PC-3 (cell line): ENCODE data around the gene CST5.

ENCODE experiments used
- EZH2 ChIP-seq: fragments of 300-600 bp; sonication (generic); IDR thresholded peaks from one replicate; pipeline ENCODE4 v1.6.1; 2017; ENCODE audit warnings: antibody characterized with exemption, mild to moderate bottlenecking, low read length; ENCODE audit not compliant: unreplicated experiment
- EZH2phosphoT487 ChIP-seq: fragments of 300-600 bp; sonication (generic); IDR thresholded peaks from 2 replicates; pipeline ENCODE4 v1.6.1; 2018; ENCODE audit warnings: mild to moderate bottlenecking, antibody characterized with exemption, low read length, borderline replicate concordance
- TF ChIP-seq, protein P1 (sequence below): fragments of 300-600 bp; sonication (generic); conservative IDR thresholded peaks from 2 replicates; pipeline ENCODE4 v1.5.1; 2017; ENCODE audit warnings: antibody characterized with exemption, low read depth, mild to moderate bottlenecking, low read length

- TF ChIP-seq, protein P1, sequence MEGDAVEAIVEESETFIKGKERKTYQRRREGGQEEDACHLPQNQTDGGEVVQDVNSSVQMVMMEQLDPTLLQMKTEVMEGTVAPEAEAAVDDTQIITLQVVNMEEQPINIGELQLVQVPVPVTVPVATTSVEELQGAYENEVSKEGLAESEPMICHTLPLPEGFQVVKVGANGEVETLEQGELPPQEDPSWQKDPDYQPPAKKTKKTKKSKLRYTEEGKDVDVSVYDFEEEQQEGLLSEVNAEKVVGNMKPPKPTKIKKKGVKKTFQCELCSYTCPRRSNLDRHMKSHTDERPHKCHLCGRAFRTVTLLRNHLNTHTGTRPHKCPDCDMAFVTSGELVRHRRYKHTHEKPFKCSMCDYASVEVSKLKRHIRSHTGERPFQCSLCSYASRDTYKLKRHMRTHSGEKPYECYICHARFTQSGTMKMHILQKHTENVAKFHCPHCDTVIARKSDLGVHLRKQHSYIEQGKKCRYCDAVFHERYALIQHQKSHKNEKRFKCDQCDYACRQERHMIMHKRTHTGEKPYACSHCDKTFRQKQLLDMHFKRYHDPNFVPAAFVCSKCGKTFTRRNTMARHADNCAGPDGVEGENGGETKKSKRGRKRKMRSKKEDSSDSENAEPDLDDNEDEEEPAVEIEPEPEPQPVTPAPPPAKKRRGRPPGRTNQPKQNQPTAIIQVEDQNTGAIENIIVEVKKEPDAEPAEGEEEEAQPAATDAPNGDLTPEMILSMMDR: no peak
- TF ChIP-seq EZH2phosphoT487 (no peak), EZH2 (no peak)
Measured at GRCh38 chr20:23920408-23921325, 41.1 kb upstream of the CST5 start.
